HS-27A (cell line): Measurements from ENCODE around the gene PHOSPHO1.

Experiments used
- DNase-seq: peaks from one replicate; pipeline ENCODE4 v3.0.0-alpha.2; 2012; ENCODE audit warnings: low read depth, missing footprints

Gene PHOSPHO1

GRCh38 chr17:49242813-49243212 is 12.2 kb upstream of the PHOSPHO1 start:
- no peak for DNase-seq

- DNase-seq, result no peak
These were observed 11.3 kb upstream of the PHOSPHO1 start for GRCh38 chr17:49241692-49242397.

GRCh38 chr17:49241040-49241439 is 10.5 kb upstream of the PHOSPHO1 start:
- no peak for DNase-seq

- DNase-seq, result no peak
These were observed 10.0 kb upstream of the PHOSPHO1 start for GRCh38 chr17:49240619-49241018.

- DNase-seq, result no peak
These were observed 9.4 kb upstream of the PHOSPHO1 start for GRCh38 chr17:49239963-49240362.

- no peak for DNase-seq
These were observed 5.3 kb upstream of the PHOSPHO1 start for GRCh38 chr17:49235896-49236295.

GRCh38 chr17:49234509-49235080 is 4.0 kb upstream of the PHOSPHO1 start:
- DNase-seq, result no peak

- DNase-seq, result no peak
These were observed 942 bp upstream of the PHOSPHO1 start for GRCh38 chr17:49231563-49231894.

- no peak for DNase-seq
These were observed 584 bp downstream of the PHOSPHO1 start for GRCh38 chr17:49229805-49230600.

GRCh38 chr17:49229076-49229804 is 1.3 kb downstream of the PHOSPHO1 start:
- no peak for DNase-seq

GRCh38 chr17:49227436-49228261 is 2.9 kb downstream of the PHOSPHO1 start:
- DNase-seq, result peak; percentile 36

- DNase-seq, result no peak
These were observed 3.7 kb downstream of the PHOSPHO1 start for GRCh38 chr17:49226771-49227435.

- no peak for DNase-seq
These were observed 4.9 kb downstream of the PHOSPHO1 start for GRCh38 chr17:49225554-49226236.

- no peak for DNase-seq
These were observed 5.6 kb downstream of the PHOSPHO1 start for GRCh38 chr17:49224997-49225337.

- no peak for DNase-seq
These were observed 6.2 kb downstream of the PHOSPHO1 start for GRCh38 chr17:49224198-49224996.

- DNase-seq, result no peak
These were observed 6.9 kb downstream of the PHOSPHO1 start for GRCh38 chr17:49223517-49224197.

- no peak for DNase-seq
These were observed 7.4 kb downstream of the PHOSPHO1 start for GRCh38 chr17:49223168-49223516.

- no peak for DNase-seq
These were observed 10.6 kb downstream of the PHOSPHO1 start for GRCh38 chr17:49219987-49220386.
